SK-N-DZ (cell line): ENCODE measurements around the gene PLXDC2.

ENCODE experiments used
- DNase-seq: peaks from one replicate; pipeline ENCODE4 v3.0.0-alpha.2; 2015; ENCODE audit warnings: low spot score

PLXDC2 gene

GRCh38 chr10:19815731-19816410 is 361 bp upstream of the PLXDC2 start:
- peak; percentile 43 for DNase-seq

DNA sequence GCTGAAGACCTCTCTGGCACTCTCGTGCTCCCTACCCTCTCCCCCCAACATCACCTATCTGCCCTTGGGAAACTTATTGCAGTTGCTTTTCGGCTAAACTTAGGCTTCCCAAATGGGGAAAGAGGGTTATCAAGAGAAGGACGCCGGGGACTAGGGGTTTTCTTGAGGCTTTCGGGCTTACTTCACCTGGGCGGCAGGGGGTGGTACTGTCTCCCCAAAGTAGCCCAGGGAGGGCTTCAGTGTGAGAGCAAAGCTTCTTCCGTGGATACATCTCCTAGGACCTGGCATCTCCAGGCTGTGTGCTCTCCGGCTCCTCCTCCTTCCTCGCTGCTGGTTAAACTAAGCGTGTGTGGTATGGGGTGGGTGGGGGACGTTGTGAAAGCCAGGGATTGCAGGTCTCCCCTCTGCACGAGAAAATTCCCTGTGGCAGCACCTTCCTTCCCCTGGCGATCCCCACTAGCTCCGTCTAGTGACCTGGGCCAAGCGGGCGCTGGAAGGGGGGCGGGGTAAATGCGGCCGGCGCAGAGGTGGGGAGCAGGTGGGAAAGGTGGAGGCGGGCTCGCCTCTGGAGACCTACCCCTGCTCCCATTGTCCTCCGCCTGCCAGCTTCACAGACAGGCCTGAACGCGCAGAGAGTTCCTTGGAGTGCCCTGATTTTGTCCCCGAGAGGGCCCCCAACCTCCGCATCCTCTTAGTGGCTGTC is 1.1 kb downstream of the PLXDC2 start:
- peak; percentile 11 for DNase-seq

DNA sequence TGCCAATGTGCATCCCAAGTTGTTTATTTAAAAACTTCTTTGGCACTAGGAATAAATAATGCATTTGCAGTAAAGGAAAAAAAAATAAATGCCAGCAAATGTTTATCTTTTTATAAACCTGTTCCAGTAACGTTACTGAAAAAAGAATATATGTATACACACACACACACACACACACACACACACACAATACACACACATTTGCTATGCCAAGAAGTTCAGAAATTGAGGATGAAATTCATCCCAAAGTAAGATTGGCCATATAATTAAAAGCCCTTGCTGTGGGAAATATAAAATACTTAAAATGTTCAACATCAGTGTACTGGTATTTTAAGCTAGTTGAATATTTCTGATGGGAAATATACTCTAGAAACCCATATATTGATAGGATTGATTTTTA is 2.6 kb downstream of the PLXDC2 start:
- DNase-seq: no peak

DNA sequence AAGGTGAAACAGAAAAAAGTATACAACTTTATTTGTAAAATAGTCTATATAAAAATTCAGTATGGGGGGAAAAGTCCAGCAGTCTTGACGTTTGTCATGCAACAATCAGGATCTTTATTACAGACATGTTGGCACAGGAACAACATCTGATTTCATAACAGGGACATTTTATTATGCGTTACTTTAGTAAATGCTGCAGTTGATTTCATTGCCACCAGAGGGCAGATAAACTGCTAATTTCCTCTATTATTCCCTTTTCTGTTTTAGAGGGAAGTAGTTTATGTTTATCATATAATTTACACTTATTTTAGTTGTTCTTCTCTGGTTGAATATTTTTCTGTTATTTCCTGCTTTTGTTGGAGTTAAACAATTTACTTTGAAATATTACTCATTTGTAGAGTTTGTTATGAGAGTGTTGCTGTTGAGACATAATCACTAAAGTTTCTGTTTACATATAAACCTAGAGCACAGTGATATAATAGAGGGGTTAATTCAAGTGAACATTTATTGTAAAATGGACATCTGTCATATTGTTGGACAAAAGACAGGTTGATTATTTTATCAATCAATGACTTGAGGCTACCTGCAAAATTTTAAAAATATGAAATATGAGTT is 3.3 kb downstream of the PLXDC2 start:
- DNase-seq: peak; percentile 31

GRCh38 chr10:19824381-19825342 is 8.4 kb downstream of the PLXDC2 start:
- no peak for DNase-seq

- DNase-seq: no peak
Observed at GRCh38 chr10:19825700-19826099, 9.5 kb downstream of the PLXDC2 start.

DNA sequence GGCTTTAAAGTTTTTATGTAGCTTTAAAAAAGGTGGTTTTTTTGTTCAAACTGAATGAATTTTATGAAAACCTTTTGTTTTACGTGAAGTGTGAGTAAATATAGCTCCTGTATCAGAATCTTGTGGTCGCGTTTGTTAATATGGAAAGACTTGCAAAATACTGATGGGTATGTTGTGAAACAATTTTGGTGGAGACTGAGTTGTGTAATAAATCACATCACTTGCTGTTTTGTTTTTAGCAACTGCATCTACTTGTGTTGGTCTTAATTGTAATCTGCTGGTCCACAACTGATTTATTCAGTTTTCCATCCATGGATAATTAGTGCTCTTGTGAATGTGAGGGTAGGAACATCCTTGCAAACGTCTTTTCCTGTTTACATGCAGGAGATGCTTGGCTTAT is 10.5 kb downstream of the PLXDC2 start:
- DNase-seq: no peak

- DNase-seq: no peak
Observed at GRCh38 chr10:19828278-19829049, 12.2 kb downstream of the PLXDC2 start.

- DNase-seq: no peak
Observed at GRCh38 chr10:19832699-19833098, 16.5 kb downstream of the PLXDC2 start.

- no peak for DNase-seq
Observed at GRCh38 chr10:19833170-19833824, 17.1 kb downstream of the PLXDC2 start.

DNA sequence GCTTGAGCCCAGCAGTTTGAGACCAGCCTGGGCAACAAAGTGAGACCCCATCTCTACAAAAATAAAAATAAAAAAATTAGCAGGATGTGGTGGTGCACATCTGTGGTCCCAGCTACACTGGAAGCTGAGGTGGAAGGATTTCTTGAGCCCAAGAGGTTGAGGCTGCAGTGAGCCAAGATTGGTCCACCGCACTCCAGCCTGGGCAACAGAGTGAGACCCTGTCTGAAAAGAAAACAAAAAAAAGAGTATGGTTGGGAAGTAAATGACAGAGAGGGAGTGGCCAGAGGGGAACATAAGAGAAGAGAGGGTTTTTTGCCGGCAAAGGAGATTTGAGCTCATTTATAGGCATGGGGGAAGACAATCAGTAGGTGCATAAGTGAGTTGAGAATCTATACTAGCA is 19.7 kb downstream of the PLXDC2 start:
- DNase-seq: no peak

DNA sequence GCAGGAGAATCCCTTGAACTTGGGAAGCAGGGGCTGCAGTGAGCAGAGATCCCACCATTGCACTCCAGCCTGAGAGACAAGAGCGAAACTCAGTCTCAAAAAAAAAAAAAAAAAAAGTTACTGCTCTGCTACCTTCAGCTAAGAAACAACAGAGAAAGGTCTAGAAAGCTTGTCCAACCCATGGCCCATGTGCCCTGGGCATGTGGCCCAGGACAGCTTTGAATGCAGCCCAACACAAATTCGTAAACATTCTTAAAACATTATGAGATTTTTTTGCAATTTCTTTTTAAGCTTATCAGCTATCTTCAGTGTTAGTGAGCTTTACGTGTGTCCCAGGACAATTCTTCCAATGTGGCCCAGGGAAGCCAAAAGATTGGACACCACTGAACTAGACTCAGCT is 22.9 kb downstream of the PLXDC2 start:
- no peak for DNase-seq

DNA sequence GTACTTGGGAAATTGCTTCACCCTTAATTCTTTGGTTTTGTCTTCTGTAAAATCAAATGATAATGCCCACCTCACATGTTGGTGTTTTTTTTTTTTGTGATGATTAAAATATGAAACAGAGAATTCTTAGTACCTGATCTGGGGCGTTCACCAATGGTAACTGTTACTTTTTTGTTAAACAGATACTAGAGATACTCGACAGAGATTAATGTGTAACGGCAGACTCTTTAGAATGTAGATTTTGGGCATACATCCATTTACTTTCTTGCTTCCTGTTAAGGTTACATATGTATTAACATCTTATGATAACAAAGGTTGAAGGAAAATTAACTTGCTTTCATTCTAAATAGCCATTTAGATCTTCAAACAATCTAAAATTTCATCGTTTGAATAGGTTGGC is 23.3 kb downstream of the PLXDC2 start:
- no peak for DNase-seq

DNA sequence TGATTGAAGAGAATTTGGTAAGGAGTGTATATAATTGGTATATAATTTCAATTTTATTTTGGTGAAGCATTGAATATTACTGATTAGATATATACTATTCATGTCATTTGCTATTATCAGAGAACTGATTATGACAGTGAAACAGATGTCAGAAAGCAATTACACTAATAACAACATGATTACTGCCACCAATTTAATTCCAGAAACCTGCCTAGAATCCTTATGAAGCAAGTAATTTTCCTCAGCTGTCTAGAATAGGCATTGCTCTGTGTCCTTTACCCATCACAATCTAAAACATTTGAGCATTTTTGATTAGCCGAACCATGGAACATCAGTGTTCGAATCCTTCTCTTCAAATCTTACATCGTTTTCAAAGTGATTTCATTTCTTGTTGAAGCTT is 24.5 kb downstream of the PLXDC2 start:
- DNase-seq: no peak

DNA sequence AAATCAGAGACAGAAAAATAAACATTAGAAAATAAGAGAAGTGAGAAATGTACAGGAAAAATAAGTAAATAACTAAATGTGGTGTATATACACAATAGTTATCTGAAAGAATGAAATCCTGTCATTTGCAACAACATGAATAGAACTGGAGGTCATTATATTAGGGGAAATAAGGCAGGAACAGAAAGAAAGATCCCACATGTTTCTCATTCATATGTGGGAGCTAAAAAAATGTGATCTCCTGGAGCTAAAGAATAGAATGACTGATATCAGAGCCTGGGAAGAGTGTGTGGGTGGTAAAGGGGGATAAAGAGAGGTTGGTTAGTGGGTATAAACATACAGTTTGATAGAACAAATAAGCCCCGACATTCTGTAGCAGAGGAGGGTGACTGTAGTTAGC is 27.3 kb downstream of the PLXDC2 start:
- no peak for DNase-seq

GRCh38 chr10:19845503-19846368 is 29.5 kb downstream of the PLXDC2 start:
- DNase-seq: no peak

DNA sequence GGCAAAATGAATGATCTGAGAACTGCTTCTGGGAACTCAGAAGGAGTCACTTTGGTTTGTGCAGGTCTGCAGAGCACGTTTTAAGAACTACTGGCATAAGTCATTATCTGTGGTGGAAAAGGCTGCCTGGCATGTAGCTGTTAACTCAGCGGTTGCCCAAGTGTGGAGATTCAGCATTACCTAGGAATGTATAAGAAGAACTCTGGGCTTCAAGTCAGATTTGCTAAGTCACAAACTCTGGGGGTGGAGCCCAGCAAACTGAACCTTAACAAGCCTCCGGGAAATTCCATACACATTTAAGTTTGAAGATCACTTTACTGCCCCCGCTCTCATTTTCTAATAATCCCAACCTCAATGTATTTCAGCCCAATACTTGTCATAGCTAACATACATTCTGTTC is 31.1 kb downstream of the PLXDC2 start:
- DNase-seq: no peak

DNA sequence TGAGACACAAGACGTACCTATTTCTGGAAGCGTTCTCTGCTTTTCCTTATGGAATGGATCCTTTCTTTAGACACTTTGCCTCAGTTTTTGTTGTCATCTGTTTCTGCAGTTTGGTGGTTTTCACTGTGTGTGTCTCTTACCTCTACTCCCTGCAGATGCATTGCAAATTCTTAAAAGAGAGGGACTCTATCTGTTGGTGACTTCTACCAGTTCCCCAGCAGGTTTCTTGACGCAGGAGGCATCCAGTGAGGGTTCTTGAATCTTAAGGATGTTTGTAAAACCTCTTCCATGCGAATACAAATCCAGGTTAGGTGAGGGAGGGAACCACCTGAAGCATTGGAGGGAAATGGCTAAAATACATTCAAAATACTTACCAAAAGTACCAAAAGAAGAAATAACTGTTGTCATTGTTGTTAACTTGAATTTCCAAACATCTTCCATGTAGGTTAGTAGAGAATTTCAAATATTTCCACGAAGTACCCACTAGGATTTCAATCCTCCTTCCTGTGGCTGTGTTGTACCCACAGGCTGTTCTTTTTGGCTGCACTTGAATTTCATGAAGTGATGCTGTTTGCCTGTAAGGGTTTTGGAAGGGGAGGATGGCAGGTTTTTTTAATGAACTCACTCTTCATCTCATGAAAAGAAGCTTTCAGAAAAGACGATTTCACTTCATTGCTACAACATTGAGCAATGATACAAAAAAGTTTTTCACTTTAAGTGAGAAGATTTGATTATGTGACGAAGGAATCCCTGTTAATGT is 32.2 kb downstream of the PLXDC2 start:
- no peak for DNase-seq

DNA sequence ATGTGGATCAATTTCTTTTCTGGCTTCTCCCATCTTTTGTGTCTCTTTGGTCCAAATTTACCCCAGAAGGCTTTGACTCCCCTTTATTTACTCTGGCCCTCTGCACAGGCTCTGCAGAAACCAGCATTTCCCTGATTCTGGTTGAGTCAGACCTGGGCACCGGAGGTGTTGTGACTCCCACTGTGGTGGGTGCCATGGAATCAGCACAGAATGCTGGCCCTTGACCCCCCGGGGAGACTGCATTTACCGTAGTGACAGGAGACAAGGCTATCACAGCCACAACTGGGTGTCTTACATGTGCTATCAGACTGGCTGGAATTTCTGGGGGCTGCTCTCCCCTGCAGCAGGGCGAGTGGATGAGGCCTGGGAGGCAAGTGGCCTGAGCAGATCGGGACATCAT is 37.6 kb downstream of the PLXDC2 start:
- no peak for DNase-seq
